ENCODE data around the gene PTCH1.

The PTCH1 gene

DNA sequence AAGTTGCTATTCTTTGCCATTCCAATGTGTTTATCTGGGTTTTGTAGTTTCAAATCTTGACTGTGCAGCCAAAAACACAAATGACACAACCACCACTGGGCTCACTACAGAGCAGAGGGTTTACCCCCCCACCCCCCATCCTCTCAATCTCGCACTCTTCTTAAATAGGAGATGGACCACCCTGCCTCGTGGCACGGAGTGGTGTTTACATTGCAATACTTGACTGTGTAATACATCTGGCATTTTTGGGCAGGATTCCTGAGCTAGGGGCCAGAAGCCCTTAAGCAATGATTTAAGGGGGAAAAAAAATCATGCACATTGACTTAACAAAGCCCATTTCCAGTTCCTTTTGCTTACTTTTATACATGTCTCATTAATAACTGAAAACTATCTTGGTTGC is 19.0 kb downstream of the PTCH1 start:
- no peak for DNase-seq (ENCODE audit: low spot score)

GRCh38 chr9:95496687-95497086 is 20.1 kb downstream of the PTCH1 start:
- DNase-seq (ENCODE audit: low spot score): no peak

GRCh38 chr9:95495961-95496360 is 20.8 kb downstream of the PTCH1 start:
- no peak for DNase-seq (ENCODE audit: low spot score)

DNA sequence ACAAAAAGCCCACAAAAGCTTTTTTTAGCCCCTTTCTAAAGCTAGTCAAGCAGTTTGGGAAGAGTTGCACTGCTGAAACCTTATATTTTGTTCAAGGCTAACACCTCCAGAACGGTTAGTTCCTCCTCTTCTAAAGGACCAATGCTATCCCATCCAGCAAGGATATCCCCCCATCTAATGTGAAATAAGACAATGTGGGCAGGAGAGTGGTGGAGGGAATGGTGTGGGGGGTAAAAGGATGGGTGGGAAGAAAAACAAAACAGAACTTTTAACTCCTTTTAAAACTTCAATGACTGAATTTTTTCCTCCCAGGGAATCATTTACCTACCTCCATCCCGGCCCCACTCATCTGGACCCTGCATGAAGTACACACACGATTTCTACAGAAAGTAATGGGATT is 21.2 kb downstream of the PTCH1 start:
- no peak for DNase-seq (ENCODE audit: low spot score)

GRCh38 chr9:95494416-95495371 is 22.1 kb downstream of the PTCH1 start:
- DNase-seq (ENCODE audit: low spot score): no peak

DNA sequence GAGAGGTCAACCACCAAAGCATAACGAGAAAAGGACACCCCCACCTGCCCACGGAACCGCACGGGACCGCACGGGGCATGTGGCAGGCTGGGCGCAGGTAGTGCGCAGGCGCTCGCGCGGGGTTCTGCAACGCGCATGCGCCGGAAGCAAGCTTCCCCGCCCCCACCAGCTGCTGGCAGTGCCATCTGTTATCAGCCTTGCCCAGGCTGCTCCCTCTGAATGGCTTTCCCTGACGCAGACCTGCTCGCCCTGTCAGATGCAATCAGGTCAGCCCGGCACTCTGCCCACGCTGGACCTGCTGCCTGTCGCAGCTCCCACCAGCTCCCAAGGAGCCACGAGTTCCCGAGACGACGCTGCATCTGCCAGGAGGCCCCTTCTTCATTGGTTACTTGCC is 22.8 kb downstream of the PTCH1 start:
- DNase-seq (ENCODE audit: low spot score): no peak

GRCh38 chr9:95493402-95493801 is 23.4 kb downstream of the PTCH1 start:
- no peak for DNase-seq (ENCODE audit: low spot score)

DNA sequence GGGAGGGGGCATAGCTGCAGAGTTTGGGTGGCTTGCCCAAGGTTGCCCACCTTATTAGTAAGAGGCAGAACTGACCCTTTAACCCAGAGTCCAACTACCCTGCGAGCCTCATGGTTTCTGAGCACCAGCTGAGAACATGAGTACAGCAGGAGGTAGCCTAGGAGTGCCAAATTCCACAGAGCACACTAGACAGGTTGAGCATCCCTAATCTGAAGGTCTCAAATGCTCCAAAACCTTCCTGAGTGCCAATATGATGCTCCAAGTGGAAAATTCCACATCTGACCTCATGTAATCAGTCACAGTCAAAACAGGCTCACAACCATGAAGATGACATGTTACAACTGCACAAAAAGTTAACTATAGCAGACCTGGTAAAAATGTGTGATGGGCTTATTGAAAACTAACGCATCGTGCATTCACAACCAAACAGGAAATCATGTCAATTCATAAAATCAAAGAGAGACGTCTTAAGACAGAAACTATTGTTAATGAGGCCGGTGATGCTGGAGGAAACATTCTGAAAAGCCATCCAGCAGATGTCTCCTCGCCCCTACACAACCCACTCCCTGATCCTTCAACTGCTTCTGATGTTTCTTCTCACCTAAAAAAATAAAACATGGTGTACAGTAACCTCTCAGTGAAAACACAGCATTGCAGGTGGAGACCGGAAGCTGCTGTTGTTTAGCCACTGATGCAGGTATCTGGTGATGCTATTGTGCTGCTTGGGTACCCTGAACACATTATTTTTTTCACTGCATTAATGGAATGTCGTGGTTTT is 25.0 kb downstream of the PTCH1 start:
- no peak for DNase-seq (ENCODE audit: low spot score)

DNA sequence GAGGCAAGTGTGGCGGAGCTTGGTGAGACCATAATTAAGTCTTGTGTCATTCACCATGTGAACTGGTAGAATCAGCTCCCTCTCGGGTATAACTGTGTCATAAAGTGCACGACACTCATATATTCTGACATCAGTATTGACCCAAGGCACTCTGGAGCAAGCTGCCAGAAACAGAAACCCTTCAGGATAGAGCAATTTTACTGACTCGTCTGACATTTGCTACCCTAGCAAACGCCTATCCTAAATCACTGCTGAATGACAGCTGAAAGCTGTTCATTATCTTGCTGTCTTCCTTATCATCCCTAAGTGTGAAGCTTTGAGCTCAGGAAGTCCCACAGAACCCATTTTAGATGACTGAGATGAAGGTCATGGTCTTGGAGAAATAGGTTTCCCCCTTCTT is 27.8 kb downstream of the PTCH1 start:
- DNase-seq (ENCODE audit: low spot score): no peak

DNA sequence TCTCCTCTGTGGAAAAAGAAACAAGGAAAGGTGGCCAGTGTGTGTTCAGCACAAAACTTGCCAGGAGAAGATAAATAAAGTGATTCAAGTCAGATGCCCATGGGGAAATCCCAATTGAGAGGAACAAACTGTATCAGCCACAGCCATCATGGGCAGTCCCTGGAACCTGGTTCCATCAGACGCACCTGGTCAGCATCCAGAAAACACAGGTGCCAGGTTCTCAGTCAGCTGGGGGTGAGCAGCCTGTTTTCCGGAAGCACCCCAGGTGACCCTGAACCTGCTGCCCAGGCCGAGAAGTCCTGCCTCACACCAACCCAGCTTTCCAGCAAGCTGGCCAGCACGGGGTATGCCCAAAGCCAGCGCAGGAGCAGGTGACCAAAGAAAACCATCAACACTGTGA is 30.5 kb downstream of the PTCH1 start:
- DNase-seq (ENCODE audit: low spot score): no peak

GRCh38 chr9:95484225-95484624 is 32.5 kb downstream of the PTCH1 start:
- no peak for DNase-seq (ENCODE audit: low spot score)

- no peak for DNase-seq (ENCODE audit: low spot score)
These were observed 33.3 kb downstream of the PTCH1 start for GRCh38 chr9:95483431-95483830.

GRCh38 chr9:95482621-95483020 is 34.1 kb downstream of the PTCH1 start:
- no peak for DNase-seq (ENCODE audit: low spot score)

GRCh38 chr9:95481000-95481399 is 35.8 kb downstream of the PTCH1 start:
- no peak for DNase-seq (ENCODE audit: low spot score)

DNA sequence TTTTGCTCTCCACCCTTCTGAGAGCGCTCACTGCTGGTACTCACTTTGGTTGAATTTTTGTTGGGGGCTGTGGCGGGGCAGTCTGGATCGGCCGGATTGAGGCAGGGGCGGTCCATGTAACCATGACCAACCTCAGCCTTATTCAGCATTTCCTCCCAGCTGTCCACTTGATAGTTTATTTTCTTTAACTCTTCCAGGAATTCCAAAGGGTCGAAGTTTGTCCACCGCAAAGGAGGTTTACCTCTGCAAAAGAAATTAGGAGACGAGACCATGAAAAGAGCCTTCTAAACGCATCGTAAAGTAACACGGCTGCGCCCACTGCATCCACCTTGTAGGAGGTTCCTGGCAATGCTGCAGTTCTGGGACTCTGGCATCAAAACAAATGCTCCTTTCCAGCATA is 36.4 kb downstream of the PTCH1 start:
- DNase-seq (ENCODE audit: low spot score): no peak

GRCh38 chr9:95479330-95479729 is 37.4 kb downstream of the PTCH1 start:
- no peak for DNase-seq (ENCODE audit: low spot score)

DNA sequence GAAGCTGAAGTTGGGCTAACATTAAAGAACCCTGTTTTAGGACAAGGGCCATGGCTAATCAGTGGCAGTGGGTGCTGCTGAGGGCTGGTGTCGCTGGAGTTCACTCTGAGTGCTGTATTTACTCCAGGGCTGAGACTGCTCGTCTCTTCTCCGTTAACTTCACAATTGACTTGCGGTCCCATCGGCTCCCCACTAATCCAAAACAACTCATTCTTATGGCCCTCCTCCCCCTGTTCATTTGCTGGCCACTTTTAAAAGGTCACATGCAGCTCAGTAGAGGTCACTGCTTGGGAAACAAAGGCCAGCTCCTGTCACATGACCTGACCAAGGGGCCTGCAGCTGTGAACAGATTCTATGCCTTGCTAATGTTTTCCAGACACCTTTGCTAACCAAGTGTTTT is 38.4 kb downstream of the PTCH1 start:
- no peak for DNase-seq (ENCODE audit: low spot score)

- DNase-seq (ENCODE audit: low spot score): no peak
These were observed 38.9 kb downstream of the PTCH1 start for GRCh38 chr9:95477885-95478284.

GRCh38 chr9:95477441-95477840 is 39.3 kb downstream of the PTCH1 start:
- DNase-seq (ENCODE audit: low spot score): no peak

GRCh38 chr9:95468791-95469190 is 48.0 kb downstream of the PTCH1 start:
- no peak for DNase-seq (ENCODE audit: low spot score)

- DNase-seq (ENCODE audit: low spot score): no peak
These were observed 51.7 kb downstream of the PTCH1 start for GRCh38 chr9:95465115-95465514.

DNA sequence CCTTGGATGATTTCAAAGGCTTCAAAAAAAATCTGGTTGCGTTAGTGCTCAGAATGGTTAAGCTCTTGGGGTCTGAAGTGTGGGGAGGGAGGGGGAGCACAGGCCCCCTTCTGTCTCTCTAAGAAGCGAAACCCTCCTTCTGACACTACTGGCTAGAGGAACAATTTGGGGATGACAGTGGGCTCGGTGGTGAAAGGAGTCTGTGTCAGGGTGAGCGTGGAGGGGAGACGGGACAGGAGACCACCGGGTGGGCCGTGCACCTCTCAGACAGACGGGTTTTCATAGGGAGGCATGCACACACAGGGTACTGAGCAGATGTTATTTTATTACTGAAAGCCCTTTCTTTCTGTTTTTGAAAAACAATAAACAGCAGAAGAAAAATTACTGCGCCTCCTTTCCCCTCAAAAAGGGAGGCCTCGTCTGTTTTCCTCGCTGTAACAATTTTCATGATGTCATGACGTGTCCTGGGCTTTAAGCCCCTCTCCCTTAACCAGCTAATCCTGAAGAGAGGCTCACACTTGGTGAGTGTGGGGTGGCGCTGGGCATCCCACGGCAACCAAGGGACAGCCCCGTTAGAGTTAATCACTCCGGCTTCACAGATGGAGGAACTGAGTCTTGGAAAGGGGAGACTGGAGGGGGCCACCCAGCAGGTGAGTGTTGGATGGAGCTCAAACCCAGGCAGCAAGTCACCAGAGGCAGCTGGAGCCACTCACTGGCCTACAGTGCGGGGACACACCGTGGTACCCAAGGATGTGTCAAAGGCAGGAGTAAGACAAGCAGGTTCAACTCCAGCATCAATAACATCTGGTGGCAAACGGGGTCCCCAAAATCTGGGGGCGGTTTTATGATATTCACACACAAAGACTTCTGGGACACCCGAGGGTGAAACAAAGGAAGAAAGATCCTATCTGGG is 53.4 kb downstream of the PTCH1 start:
- DNase-seq (ENCODE audit: low spot score): no peak
